AG20443 (cell line): ENCODE measurements around the gene SLC24A2.

Experiments
- DNase-seq: peaks from one replicate; pipeline ENCODE4 v3.0.0; 2012; ENCODE audit warnings: low spot score, mixed read lengths

Gene SLC24A2

DNA sequence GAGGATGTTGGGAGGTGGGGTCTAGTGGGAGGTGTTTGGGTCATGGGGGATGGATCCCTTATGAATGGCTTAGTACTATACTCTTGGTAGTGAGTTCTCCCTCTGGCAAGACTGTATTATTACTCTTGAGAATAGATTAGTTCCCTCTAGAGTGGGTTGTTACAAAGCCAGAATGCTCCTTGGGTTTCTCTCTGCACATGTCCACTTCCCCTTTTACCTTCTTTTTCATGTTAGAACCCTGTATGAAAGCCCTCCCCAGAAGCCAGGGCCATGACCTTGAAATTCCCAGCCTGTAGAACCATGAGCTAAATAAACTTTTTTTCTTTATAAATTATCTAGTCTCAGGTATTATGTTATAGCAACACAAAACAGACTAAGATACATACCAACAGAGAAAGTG is 31.1 kb downstream of the SLC24A2 start:
- DNase-seq, result no peak

DNA sequence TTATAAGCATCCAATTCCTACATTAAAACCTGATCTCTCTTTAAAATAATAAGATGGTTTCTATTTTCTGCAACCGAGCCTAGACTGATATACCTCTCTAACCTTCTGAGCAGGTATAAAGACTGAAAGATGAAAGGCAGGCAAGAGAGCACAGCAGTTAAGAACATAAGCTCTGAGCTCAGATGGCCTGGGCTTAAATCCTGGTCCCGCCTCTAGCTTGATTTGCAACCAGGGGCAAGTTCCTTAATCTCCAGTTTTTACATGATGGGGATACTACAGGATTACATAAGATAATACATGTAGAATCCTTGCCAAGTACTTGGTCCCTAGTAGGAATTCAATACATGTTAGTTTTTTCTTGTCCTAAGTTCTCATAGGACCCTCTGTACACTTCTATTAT is 33.9 kb downstream of the SLC24A2 start:
- no peak for DNase-seq

DNA sequence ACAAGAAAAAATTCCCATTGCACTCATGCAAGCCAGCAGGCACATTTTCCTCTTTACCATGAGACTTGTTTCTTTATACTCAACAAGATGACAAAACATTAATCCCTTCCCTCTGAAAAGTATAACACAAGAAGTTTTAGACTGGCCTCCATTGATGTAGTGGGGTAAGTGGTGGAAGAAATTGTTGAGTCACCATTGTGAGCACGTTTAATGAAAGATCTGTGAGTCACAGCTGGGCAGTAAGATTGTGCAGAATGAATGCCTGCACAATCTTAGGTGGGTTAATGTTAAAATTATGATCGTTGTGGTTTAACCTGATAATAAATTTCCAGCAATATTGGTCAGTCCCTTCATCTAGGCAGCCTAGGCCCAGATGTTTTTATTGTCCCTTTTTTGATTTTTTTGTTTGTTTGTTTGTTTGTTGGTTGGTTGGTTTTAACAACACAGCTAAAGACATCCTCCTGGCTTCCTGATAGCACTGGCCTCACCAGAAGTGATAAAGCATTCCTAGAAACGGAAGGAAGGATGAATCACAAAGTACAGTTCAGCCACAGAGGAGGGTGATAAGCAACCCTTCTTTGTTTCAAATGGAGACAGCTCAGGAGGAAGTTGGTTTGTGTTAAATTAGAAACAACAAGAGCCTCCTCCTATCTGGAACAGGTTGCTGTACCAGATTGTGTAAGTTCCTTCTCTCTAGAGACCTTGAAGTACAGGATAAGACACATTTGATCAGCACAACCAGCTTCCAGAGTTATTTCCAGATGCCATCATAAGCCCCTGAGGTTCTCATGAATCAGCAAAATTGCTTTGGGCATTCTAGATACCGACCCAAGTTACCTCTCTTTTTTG is 40.3 kb downstream of the SLC24A2 start:
- no peak for DNase-seq

DNA sequence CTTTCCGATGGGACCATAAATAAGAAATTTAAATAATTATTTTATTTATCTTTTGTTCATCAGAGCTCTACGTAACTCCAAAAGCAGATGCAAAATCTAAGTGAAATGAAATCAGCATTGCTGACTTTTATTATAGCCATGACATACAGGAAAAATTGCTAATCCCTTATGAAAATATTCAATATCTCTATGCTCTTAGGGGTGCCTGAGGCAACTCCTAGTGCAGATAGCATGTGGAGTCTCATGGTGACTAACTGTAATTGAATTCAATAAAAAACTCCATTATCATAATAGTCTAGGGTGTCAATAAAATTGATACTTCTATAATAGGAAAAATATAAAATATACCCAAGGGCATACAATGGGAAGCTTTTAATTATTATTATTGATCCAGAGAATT is 42.6 kb downstream of the SLC24A2 start:
- no peak for DNase-seq

DNA sequence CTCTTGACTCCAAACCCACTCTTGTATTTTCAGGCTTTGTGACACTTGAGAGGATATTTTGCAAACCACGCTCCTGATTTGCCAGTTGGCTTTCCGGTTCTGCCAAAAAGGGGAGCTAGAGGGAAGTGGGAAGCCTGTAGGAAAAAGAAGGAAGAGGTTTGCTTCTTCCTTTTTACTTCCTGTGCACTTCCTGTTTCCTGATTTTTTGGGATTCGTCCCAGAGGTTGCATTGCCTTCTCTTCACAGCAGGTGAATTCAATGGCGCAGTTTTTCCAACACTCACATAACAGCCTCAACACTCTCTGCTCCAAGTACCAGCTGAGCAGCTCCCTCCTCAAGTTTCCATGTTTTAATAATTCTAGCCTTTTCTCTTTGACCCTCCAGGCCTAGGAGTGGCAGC is 47.7 kb downstream of the SLC24A2 start:
- DNase-seq, result no peak
